Limb (tissue), 2 donors: ENCODE measurements around the gene BIRC5.

ENCODE experiments used
- DNase-seq, 2 donors: peaks; one replicate each; pipeline ENCODE4 v3.0.0-alpha.2; 2016; ENCODE audit errors: extremely low spot score in 2 of 2

The BIRC5 gene

GRCh38 chr17:78183916-78184315, 30.1 kb upstream of the BIRC5 start:
- DNase-seq, result no peak

DNA sequence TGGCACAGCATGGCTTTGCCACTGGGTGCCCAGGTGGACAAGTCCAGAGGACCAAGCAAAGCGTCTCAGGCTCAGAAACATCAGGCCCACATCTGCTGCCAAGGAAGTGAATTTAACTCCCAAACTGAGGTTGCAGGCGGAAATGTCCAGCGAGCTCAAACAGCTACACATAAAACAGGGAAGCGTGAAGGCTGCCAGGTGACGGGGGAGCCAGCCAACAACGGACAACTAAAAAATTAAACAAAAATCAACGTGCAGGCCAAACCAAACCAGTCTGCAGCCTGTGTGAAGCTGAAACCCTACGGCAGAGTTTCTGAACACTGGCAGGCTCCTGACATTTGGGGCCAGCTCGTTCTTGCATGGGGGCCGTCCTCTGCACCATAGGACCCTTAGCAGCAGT, 29.7 kb upstream of the BIRC5 start:
- DNase-seq, result peak in 1 of 2 donors; percentile 29

DNA sequence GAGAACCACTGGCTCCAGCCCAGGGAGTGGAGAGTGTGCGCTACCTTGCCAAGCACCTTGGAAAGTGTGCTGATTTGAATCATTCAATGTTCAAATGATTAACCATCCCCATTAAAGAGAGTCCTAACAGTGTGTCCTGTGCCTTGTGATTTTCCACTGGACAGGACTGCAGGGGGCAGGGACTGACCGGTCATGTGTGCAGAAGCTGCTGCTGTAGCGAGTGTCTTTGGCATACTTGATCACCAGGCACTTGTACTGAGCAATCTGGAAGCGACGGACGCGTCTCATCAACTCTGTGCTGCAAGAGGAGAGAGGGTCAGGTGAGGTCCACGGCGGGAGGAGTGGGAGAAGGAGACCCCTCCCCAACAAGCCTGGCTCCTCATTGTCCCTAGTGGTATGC, 29.2 kb upstream of the BIRC5 start:
- DNase-seq, result no peak

GRCh38 chr17:78185981-78186691, 27.9 kb upstream of the BIRC5 start:
- peak in 1 of 2 donors; percentile 30 for DNase-seq

DNA sequence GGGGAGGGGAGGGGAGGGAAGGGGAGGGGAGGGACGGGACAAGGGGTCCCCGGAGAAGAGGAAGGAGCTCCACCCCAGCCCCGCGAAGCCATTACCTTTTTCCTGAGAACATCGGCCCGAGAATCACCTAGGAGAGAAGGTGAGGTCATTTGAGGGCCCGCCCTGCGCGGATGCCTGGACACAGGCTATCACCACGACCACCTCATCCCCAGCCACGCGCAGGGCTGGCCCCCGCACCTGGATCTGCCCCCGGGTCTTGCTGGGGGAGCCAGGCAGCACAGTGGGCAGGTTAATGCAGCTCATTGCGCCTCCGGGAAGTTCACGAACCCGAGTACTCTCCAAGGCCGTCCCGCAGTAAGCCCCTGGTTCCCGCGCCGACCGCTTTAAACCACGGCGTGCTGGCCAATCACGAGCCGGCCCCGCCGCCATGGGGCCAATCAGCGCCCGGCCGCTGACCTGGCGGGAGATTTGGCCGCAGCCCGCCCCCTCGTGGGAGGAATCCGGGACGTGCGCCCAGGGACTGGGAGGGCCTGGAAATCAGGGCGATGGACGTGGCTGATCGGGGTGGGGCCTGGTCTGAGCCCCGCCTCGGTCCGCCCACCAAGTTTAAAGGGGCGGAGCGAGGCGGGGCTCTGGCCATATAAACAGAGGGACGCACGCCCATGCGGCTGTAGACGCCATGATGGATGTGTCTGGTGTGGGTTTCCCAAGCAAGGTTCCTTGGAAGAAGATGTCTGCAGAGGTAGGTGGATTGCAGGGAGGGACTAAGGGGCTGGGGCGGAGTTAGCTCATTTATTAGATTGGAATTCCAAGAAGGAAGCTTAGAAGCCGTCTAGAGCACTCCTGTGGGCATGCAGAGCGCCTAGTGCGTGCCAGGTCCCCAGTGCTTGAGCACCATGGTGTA, 27.1 kb upstream of the BIRC5 start, which contains the start of the genes AFMID and TK1:
Gene AFMID, plus strand, starts transcription at position 671 of the 904 bp plus-strand sequence. Its CDS starts 9 bp downstream, at position 680.
Gene TK1, minus strand, starts transcription at position 361 of the 904 bp plus-strand sequence. Its CDS starts 58 bp downstream, at position 303.
- DNase-seq, result peak; percentile 95 to 99

- DNase-seq, result no peak
Observed at GRCh38 chr17:78196716-78197115, 17.3 kb upstream of the BIRC5 start.

GRCh38 chr17:78197147-78197832, 16.8 kb upstream of the BIRC5 start:
- no peak for DNase-seq

GRCh38 chr17:78200451-78200850, 13.6 kb upstream of the BIRC5 start:
- no peak for DNase-seq

- DNase-seq, result no peak
Observed at GRCh38 chr17:78202666-78203065, 11.4 kb upstream of the BIRC5 start.

DNA sequence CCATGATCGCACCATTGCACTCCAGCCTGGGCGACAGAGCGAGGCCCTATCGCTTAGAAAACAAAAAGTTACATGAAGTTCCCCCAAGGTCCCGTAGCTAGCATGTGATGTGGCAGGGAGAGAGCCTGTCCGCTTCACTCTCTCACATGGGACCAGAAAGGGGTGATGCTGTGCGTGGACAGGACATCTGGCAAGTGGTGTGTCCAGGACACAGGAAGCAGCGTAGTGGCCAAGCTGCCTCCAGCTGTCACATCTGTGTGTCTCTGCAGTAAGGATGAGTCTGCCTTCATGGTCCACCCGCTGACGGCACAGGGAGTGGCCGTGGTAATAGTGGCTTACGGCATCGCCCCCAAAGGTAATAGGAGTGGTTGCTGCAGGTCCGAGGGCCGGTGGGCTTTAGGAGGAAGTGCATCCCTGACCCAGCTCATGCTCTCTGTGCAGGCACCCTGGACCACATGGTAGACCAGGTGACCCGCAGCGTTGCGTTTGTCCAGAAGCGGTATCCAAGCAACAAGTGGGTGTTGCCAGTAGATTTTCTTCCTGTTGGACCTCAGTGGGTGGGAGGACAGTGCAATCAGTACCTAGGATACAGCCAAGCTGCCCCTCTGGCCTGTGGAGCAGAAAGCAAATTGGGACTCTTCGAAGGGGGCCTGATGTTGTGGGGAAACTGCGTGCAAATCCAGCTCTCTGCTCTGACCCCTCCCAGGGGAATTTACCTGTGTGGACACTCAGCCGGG, 9.5 kb upstream of the BIRC5 start:
- DNase-seq, result no peak

- DNase-seq, result no peak
Observed at GRCh38 chr17:78205124-78205775, 8.8 kb upstream of the BIRC5 start.

GRCh38 chr17:78206298-78206697, 7.8 kb upstream of the BIRC5 start:
- DNase-seq, result no peak

- DNase-seq, result no peak
Observed at GRCh38 chr17:78208486-78208885, 5.6 kb upstream of the BIRC5 start.

DNA sequence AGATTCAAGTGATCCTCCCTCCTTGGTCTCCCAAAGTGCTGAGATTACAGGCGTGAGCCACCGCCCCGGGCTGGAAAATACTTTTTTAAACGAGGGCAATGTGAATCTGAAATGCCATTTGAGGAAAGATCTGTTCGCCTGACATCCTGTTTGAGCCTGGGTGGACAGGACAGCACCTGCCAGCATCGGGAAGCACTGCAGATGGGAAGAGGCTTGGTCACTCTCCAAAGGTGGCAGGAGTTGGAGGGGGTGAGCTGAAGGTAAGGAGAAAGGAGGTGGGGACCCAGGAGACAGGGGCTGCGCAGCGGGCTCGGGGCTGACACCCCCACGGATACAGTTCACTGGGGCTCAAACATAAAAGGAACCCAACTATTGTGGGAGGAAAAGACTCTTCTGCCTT, 3.9 kb upstream of the BIRC5 start:
- no peak for DNase-seq

GRCh38 chr17:78211032-78211431, 3.0 kb upstream of the BIRC5 start:
- DNase-seq, result no peak

DNA sequence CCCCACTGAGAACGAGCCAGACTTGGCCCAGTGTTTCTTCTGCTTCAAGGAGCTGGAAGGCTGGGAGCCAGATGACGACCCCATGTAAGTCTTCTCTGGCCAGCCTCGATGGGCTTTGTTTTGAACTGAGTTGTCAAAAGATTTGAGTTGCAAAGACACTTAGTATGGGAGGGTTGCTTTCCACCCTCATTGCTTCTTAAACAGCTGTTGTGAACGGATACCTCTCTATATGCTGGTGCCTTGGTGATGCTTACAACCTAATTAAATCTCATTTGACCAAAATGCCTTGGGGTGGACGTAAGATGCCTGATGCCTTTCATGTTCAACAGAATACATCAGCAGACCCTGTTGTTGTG, 631 bp downstream of the BIRC5 start:
- no peak for DNase-seq

- DNase-seq, result no peak
Observed at GRCh38 chr17:78219396-78220150, 5.5 kb downstream of the BIRC5 start.

GRCh38 chr17:78223061-78223460, 9.0 kb downstream of the BIRC5 start:
- DNase-seq, result no peak

DNA sequence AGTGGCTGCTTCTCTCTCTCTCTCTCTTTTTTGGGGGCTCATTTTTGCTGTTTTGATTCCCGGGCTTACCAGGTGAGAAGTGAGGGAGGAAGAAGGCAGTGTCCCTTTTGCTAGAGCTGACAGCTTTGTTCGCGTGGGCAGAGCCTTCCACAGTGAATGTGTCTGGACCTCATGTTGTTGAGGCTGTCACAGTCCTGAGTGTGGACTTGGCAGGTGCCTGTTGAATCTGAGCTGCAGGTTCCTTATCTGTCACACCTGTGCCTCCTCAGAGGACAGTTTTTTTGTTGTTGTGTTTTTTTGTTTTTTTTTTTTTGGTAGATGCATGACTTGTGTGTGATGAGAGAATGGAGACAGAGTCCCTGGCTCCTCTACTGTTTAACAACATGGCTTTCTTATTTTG, 9.7 kb downstream of the BIRC5 start:
- DNase-seq, result no peak
